Activated CD8-positive, alpha-beta T cell treated with anti-CD3 and anti-CD28 coated beads for 36 hours (primary cell): ENCODE measurements around the gene SPTAN1. TPM values are rescaled to one million over a fixed set of nuclear protein-coding genes. Genes with fewer than 3 reads are reported as not detected.
"Not testable (repeated sequence)": the region's sequence is repeated elsewhere in the genome, so short reads cannot be mapped to it uniquely, and the experiment has no call there.

ENCODE experiments used
- ATAC-seq: fragments of 200-7000 bp; cut with Tn5 transposase; one replicate; pipeline ENCODE4 v1.10.0; 2021; ENCODE audit warnings: mild to moderate bottlenecking, moderate library complexity
- CTCF ChIA-PET: fragments of 350-600 bp; sonication (Branson Sonifier 250); formaldehyde crosslinking; loops from one replicate; lab custom pipeline; 2021; ENCODE audit warnings: antibody characterized with exemption; lab: Charles Lee
- POLR2A ChIA-PET: fragments of 350-600 bp; sonication (Branson Sonifier 250); formaldehyde crosslinking; loops from one replicate; lab custom pipeline; 2021; ENCODE audit warnings: antibody characterized with exemption; lab: Charles Lee
- DNase-seq: peaks from one replicate; pipeline ENCODE4 v3.0.0-alpha.2; 2020
- H3K27ac Mint-ChIP-seq: one replicate; pipeline ENCODE4 v1.8.0; 2021; ENCODE audit warnings: mild to moderate bottlenecking, mixed read lengths
- H3K27me3 Mint-ChIP-seq: one replicate; pipeline ENCODE4 v1.8.0; 2021; ENCODE audit warnings: mixed read lengths
- H3K36me3 Mint-ChIP-seq: one replicate; pipeline ENCODE4 v1.8.0; 2021; ENCODE audit warnings: low read depth, mixed read lengths
- H3K4me1 Mint-ChIP-seq: one replicate; pipeline ENCODE4 v1.8.0; 2021; ENCODE audit warnings: low read depth, mixed read lengths
- H3K4me3 Mint-ChIP-seq: one replicate; pipeline ENCODE4 v1.8.0; 2021; ENCODE audit warnings: mild to moderate bottlenecking, moderate library complexity, mixed read lengths
- H3K9me3 Mint-ChIP-seq: one replicate; pipeline ENCODE4 v1.8.0; 2021; ENCODE audit warnings: mixed read lengths
- intact Hi-C: fragments of 100-400 bp; cut with micrococcal nuclease; formaldehyde crosslinking; loops from one replicate; pipeline ENCODE4 v1.10.0; 2022
- total RNA-seq, 2 experiments: library from RNA; stranded (reverse); gene quantifications; one replicate each; pipeline ENCODE4 v1.2.3, GENCODE V29; 2021
- TF ChIP-seq, protein P1 (sequence below): fragments of 200-600 bp; IDR thresholded peaks from one replicate; pipeline ENCODE4 v1.8.0; 2022; ENCODE audit warnings: antibody characterized with exemption, mild to moderate bottlenecking

Gene SPTAN1
- total RNA-seq, 2 experiments from 2014 or later, result 178 to 183 TPM

DNA sequence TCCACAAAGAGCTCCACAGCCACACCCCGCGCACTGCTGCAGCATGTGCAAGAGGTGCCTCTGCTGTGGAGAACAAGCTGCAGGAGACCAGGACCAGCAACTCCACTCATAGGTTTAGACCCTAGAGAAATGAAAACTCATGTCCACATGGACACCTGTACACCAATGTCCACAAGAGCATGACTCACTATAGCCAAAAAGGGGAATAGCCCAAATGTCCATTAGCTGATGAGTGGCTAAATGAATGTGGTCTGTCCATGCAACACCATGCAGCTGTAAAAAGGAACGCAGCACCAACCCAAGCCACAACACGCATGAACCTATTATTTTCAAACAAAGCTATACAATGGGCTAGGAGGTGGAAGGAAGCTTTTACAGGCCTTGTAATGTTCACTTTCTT lies 86.2 kb downstream of the SPTAN1 start:
- ATAC-seq (no peak), DNase-seq (no peak)
- ChIA-PET POLR2A (interaction anchor here (0.8 kb wide), 1 partner anchor 20 kb away, joined by 6 read pairs; no protein-coding TSS in a partner anchor), CTCF (interaction anchor here (0.6 to 1.4 kb wide), 3 partner anchors 10 to 113 kb away, joined by 3 to 4 read pairs (median 3); partner anchors contain the start of gene PKN3)
- no peak overlapping the region for H3K4me3 Mint-ChIP-seq
- intact Hi-C loops, result no loop called here
- TF ChIP-seq, protein P1, sequence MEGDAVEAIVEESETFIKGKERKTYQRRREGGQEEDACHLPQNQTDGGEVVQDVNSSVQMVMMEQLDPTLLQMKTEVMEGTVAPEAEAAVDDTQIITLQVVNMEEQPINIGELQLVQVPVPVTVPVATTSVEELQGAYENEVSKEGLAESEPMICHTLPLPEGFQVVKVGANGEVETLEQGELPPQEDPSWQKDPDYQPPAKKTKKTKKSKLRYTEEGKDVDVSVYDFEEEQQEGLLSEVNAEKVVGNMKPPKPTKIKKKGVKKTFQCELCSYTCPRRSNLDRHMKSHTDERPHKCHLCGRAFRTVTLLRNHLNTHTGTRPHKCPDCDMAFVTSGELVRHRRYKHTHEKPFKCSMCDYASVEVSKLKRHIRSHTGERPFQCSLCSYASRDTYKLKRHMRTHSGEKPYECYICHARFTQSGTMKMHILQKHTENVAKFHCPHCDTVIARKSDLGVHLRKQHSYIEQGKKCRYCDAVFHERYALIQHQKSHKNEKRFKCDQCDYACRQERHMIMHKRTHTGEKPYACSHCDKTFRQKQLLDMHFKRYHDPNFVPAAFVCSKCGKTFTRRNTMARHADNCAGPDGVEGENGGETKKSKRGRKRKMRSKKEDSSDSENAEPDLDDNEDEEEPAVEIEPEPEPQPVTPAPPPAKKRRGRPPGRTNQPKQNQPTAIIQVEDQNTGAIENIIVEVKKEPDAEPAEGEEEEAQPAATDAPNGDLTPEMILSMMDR, result no peak
- no peaks in the 10 kb centered on the region for H3K4me1 Mint-ChIP-seq
- H3K9me3 Mint-ChIP-seq, result no peaks in the 10 kb centered on the region
- peaks cover 5% of the 10 kb centered on the region for H3K36me3 Mint-ChIP-seq
- H3K27ac Mint-ChIP-seq, result no peak overlapping the region
- H3K27me3 Mint-ChIP-seq, result no peaks in the 10 kb centered on the region

DNA sequence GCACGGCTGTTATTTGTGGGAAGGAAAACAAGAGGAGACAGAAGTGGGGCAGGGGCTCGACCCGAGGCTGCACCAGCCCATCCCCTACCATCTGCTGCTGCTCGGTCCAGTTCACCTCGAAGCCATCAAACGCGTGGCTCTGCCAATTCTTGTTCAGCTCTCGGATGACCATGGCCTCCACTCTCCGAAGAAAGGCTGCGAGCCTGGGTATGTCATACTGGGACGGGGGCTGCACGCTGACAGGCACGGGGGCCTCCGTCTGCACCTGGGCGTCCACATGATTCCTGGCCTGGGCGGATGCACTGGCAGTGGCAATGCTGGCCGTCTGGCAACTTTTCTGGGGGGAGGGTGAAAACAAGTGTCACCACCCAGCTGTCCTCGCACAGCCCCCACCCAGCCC lies 88.2 kb downstream of the SPTAN1 start:
- no peaks in the 10 kb centered on the region for H3K9me3 Mint-ChIP-seq
- ChIA-PET CTCF (no interaction called here), POLR2A (no interaction called here)
- ATAC-seq, result no peak
- H3K4me1 Mint-ChIP-seq, result no peaks in the 10 kb centered on the region
- no peak overlapping the region for H3K4me3 Mint-ChIP-seq
- no peaks in the 10 kb centered on the region for H3K27me3 Mint-ChIP-seq
- intact Hi-C loops, result no loop called here
- TF ChIP-seq, protein P1, result no peak
- no peak for DNase-seq
- H3K36me3 Mint-ChIP-seq, result peaks cover 5% of the 10 kb centered on the region
- no peak overlapping the region for H3K27ac Mint-ChIP-seq

DNA sequence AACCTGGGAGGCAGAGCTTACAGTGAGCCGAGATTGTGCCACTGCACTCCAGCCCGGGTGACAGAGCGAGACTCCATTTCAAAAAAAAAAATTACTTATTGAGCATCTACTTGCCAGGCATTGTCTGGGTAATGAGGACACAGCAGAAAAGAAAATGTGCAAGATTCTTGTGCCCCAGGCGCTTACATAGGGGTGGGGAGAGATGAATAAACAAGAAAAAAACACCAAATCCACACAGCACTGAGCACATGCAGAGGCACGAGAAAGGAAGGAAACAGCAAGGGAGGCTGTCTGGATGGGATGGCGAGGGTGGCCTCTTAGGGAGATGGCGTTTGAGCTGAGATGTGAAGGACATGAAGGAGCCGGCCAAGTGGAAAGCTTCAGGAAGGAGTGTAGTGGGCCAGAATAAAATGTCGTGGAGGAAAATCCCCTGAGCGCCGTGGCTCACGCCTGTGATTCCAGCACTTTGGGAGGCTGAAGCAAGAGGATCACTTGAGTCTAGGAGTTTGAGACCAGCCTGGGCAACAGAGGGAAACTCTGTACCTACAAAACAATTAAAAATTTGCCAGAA lies 90.4 kb downstream of the SPTAN1 start:
- H3K4me3 Mint-ChIP-seq, result no peak overlapping the region
- no peak for DNase-seq
- no peaks in the 10 kb centered on the region for H3K9me3 Mint-ChIP-seq
- no peaks in the 10 kb centered on the region for H3K4me1 Mint-ChIP-seq
- TF ChIP-seq, protein P1, result no peak
- no peak for ATAC-seq
- H3K36me3 Mint-ChIP-seq, result peaks cover 5% of the 10 kb centered on the region
- H3K27me3 Mint-ChIP-seq, result no peaks in the 10 kb centered on the region
- ChIA-PET POLR2A (no interaction called here), CTCF (no interaction called here)
- H3K27ac Mint-ChIP-seq, result no peak overlapping the region
- intact Hi-C loops, result no loop called here

DNA sequence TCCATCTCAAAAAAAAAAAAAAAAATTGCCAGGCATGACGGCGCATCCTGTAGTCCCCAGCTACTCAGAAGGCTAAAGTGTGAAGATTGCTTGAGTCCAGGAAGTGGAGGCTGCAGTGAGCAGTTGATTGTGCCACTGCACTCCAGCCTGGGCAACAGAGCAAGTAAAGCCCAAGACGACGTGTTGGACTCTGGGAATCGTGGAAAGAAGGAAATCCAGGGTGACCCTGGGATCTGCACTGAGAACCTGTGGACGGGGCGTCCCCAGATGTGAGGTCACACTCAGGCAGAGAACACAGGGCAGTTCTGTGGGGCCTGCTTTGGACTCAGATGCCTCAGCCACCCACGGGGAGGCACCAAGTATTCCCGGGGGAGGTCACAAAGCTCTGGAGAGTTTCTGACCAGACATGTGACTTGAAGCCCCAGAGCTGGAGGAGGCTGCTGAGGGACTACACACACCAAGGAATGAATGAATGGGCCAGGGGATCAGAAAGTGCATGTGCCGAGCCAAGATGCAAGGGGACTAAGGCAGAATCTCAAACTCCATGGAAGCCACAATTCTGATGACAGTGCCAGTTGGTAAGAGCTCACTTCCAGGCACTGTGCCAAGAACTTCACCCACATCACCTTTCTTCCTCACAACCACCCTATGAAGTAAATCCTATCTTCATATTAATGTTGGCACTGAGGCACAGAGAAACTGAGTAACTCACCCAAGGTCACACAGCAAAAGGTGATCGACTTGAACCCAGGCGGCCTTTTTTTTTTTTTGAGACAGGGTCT lies 91.3 kb downstream of the SPTAN1 start:
- POLR2A ChIA-PET, result no interaction called here
- Mint-ChIP-seq H3K9me3 (no peaks in the 10 kb centered on the region), H3K27me3 (no peaks in the 10 kb centered on the region), H3K4me3 (no peak overlapping the region), H3K36me3 (peaks cover 2% of the 10 kb centered on the region), H3K4me1 (no peaks in the 10 kb centered on the region), H3K27ac (no peak overlapping the region)
- intact Hi-C loops, result no loop called here
- CTCF ChIA-PET, result no interaction called here
- ATAC-seq (no peak), DNase-seq (no peak)
- TF ChIP-seq, protein P1, result no peak

DNA sequence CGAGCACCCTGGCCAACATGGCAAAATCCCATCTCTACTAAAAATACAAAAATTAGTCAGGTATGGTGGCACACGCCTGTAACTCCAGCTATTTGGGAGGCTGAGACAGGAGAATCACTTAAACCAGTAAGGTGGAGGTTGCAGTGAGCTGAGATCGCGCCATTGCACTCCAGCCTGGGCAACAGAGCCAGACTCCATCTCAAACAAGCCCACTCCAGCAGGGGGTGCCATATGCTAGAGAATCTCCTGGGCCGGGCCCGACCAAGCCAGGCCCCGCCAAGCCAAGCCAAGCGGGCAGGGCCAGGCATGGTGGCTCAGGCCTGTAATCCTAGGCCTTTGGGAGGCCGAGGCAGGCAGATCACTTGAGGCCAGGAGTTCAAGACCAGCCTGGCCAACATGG lies 95.8 kb downstream of the SPTAN1 start:
- H3K27ac Mint-ChIP-seq, H3K4me1 Mint-ChIP-seq, H3K27me3 Mint-ChIP-seq, H3K4me3 Mint-ChIP-seq, H3K9me3 Mint-ChIP-seq, H3K36me3 Mint-ChIP-seq, intact Hi-C loops: not testable (repeated sequence)
- peak; percentile 83 for DNase-seq
- TF ChIP-seq, protein P1, result peak; percentile 26
- peak; percentile 94 for ATAC-seq
- CTCF ChIA-PET, result interaction anchor here (0.6 to 2.0 kb wide), 5 partner anchors 9 to 281 kb away, joined by 3 to 9 read pairs (median 3); no protein-coding TSS in a partner anchor
- POLR2A ChIA-PET, result interaction anchor here (1.1 kb wide), 1 partner anchor 267 kb away, joined by 3 read pairs; no protein-coding TSS in a partner anchor
